ENCODE data around the gene C1orf226.
"Not testable (repeated sequence)": the region's sequence is repeated elsewhere in the genome, so short reads cannot be mapped to it uniquely, and the experiment has no call there.

C1orf226 gene

DNA sequence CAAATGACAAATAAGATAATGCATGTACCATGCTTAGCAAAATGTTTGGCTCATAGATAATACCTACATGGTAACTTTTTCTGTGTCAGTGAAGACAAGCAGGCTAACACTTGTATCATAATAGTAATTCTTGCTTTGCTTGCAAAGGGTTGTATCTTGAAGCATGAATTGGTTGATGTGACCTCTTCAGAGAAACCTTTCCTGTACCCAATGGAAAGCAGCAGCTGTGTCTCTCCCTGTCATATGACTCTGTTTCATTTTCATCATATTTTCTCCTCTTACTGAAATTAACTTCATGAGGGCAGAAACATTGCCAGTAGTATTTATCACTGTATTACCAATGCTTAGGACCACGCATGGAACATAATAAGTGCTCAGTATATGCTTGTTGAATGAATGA, 26.0 kb downstream of the C1orf226 start:
- DNase-seq (ENCODE audit: low read depth): no peak

DNA sequence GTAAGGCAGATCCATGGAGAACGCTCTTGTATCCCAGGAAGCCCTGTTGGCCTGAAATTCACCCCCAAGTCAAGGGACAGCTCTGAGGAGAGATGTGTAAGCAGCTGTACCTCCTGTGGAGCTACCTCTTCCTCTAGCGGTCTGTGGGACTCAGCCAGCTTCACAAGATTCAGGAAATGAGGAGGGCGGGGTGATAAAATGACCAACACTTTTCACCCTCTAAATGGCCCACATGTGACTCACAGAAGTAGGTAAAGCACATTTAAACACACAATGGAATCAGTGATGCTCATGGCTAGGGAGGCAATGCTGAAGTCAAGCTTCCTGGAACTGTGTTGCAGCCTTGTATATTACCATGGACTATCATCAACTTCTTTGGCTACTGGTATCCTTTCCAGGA, 30.5 kb downstream of the C1orf226 start, which contains the start of gene SH2D1B:
Gene SH2D1B (minus strand): TSS at position 135 of the 400 bp plus-strand sequence. CDS start 120 bp downstream, at position 15.
- no peak for DNase-seq (ENCODE audit: low read depth)

DNA sequence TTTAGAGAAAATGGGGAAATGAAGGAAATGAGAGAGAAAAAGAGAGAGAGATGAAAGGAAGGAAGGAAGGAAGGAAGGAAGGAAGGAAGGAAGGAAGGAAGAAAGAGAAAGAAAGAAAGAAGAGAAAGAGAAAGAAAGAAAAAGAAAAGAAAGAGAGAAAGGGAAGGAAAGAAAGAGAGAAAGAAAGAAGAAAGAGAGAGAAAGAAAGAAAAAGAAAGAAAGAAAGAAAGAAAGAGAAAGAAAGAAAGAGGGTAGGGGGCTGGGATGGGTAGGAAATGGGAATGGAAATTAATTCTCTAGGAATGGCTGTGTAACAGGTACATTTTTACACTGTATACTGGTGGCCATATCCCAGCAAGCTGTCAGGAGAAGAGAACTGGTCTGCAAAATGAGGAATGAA, 34.7 kb downstream of the C1orf226 start:
- no peak for DNase-seq (ENCODE audit: low read depth)

DNA sequence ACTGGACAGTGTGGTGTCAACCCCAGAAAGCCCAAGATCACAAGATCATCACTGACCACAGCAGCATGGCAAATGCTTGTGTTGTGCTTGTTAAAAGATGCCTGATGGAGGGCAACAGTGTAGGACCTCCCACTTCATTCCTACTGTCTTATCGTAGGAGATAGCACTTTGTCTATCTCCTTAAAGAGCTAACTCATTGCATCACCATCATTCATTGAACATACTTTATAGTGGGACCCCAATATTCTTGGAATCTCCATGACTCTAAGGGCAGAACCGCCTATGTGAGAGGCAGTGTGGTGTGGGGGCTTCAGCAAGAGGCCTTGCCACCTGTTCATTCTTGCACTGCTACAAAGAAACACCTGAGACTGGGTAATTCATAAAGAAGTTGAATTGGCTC, 35.4 kb downstream of the C1orf226 start:
- DNase-seq (ENCODE audit: low read depth): no peak

DNA sequence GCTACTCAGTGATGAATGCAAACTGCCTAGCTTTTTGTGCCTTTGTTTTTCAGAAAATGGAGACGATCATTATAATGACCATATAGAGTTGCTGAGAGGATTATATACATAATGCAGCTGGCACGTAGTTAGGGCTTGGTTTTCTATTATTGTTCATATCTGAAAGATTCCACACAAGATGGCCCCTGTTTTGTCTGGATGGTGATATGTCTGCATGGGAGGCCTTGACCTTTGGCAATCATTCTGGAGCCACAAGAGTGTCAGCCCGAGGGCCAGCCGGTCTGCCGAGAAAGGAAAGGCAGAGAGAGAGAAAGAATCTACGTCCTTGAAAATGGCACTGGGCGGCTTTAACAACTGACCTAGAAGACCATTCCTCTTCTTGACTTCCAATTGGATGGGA, 36.1 kb downstream of the C1orf226 start:
- no peak for DNase-seq (ENCODE audit: low read depth)

DNA sequence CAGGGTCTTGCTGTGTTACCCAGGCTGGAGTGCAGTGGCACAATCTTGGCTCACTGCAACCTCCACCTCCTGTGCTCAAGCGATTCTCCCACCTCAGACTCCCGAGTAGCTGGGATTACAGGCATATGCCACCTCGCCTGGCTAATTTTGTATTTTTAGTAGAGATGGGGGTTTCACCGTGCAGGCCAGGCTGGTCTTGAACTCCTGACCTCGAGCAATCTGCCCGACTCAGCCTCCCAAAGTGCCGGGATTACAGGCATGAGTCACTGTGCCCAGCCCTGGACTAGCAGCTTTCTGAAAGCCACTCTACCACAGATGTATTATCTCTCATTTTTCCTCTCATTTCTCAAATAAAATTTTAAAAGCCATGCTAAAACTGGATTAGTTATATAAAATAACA, 37.1 kb downstream of the C1orf226 start:
- DNase-seq (ENCODE audit: low read depth): not testable (repeated sequence)

DNA sequence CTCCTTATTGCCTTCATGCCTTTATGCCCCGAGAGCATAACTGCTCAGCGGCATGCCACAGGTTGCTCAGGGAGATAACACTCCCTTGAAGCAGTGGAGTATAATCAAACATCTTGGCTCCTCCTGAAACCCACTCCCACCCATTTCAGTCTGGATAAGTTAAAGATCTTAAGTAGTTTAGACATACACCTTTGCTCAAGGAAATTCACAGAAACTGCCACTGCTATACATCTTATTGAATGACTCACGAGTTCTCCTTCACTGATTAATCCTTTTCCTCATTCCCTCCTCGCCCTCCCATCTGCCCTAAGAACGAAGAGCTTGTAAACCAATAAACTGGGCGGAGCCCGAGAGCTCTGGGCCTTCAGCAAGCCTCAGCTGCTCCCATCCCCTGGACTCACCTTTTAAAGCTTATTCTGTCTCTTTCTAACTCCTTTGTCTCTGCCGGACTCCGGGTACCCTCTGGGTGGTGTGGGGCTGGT, 38.0 kb downstream of the C1orf226 start:
- not testable (repeated sequence) for DNase-seq (ENCODE audit: low read depth)

DNA sequence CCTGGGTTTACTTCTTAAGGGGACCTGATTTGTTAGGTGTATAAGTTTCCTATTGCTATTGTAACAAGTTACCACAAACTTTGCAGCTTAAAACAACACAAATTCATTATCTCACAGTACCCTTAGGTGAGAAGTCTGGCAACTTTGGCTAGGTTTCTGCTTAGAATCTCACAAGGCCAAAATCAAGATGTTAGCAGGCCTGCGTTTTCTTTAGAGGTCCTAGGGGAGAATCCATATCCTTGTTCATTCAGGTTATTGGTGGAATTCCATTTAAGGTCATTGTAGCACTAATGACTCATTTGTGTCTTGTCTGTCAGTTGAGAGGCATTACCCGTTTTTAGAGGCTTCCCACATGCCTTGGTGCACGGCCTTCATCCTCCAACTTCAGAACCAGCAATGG, 38.6 kb downstream of the C1orf226 start:
- DNase-seq (ENCODE audit: low read depth): no peak

DNA sequence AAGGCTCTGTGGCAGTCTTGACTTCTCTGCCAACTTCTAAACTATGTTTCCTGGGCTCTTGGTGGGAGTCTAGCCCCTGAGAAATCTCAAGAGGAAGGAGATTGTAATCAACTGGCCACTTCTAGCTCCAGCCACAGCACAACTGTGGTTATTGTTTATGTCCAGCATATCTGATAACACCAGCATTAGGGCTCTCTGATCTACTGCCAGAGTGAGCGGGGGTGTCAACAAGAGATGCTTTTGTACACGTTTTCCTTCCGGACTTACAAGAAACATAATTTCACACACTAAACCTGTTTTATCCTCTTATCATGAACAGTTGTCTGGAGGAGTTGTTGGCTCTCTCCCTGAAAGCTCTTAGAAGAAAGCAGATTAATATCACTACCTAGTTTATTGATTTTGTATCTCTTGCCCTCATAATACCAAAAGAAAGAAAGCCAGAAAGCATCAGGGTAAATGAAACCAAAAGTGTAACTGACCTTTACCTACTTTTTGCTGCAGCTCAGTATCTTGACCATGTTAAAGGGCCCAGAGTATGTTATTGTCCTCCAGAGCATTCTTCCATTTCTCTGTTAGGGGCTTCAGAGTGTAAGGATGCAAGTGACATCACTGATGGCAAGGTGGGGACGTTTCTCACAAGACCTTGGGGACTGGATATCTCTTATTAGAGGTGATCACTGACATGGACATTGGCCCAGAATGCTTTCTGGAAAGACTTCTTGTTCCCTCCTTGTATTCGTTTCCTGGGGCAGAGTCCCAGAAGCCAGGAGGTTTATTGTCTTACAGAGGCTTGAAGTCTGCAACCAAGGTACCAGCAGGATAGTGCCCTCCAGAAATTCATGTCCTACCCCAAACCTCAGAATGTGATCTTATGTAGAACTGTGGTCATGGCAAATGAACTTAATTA, 40.0 kb downstream of the C1orf226 start:
- DNase-seq (ENCODE audit: low read depth): no peak

DNA sequence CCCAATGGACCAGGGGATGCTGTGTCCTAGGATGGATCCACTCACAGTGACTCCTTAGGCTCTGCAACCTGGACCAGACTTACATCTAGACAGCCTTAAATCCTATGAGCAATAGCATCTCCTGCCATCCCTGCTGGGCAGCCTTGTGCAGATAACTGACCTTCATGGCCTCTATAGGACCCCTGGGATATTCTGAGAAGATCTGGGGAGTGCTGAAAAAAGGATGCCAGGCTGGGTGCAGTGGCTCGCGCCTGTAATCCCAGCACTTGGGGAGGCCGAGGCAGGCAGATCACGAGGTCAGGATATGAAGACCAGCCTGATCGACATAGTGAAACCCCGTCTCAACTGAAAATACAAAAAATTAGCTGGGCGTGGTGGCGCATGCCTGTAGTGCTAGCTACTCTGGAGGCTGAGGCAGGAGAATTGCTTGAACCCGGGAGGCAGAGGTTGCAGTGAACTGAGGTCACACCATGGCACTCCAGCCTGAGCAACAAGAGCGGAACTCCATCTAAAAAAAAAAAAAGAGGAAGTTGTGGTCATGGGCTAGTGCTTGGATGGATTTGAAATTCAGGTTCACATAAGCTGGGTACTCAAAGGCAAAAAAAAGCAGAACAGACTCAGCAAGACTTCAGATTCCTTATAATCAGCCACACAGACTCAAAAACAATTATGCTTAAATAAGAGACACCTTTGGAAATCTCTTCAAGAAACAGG, 41.3 kb downstream of the C1orf226 start:
- DNase-seq (ENCODE audit: low read depth): no peak

DNA sequence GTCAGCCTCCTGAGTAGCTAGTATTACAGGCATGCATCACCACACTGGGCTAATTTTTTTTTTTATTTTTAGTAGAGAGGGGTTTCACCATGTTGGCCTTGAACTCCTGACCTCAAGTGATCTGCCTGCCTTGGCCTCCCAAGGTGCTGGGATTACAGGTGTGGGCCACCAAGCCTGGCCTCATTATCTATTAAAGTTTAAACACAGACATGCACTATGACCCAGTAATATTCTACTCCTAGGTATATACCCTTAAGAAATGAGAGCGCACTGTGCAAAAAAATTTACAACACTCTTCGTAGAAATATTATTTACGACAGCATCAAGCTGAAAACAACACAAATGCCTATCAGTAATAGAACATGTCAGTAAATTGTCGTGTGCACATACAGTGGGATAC, 49.1 kb downstream of the C1orf226 start:
- no peak for DNase-seq (ENCODE audit: low read depth)

DNA sequence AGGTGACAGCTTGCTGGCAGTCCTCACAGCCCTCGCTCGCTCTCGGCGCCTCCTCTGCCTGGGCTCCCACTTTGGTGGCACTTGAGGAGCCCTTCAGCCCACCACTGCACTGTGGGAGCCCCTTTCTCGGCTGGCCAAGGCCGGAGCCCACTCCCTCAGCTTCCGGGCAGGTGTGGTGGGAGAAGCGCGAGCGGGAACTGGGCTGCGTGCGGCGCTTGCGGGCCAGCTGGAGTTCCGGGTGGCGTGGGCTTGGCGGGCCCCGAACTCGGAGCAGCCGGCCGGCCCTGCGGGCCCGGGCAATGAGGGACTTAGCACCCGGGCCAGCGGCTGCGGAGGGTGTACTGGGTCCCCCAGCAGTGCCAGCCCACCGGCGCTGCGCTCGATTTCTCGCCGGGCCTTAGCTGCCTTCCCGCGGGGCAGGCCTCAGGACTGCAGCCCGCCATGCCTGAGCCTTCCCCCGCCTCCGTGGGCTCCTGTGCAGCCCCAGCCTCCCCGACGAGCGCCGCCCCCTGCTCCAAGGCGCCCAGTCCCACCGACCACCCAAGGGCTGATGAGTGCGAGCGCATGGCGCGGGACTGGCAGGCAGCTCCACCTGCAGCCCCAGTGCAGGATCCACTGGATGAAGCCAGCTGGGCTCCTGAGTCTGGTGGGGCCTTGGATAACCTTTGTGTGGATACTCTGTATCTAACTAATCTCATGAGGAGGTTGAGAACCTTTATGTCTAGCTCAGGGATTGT, 51.6 kb downstream of the C1orf226 start:
- not testable (repeated sequence) for DNase-seq (ENCODE audit: low read depth)

Data from fibroblast of gingiva (primary cell).